IPS-18c (cell line): Measurements from ENCODE around the gene AFF4.
A peak's percentile ranks its signal among the peaks of the same experiment; 100 is the strongest.
"Not testable (repeated sequence)": the region's sequence is repeated elsewhere in the genome, so short reads cannot be mapped to it uniquely, and the experiment has no call there.

Experiments
- H3K4me3 ChIP-seq: 2 replicates; pipeline ENCODE4 v1.7.0; 2013; ENCODE audit warnings: low read depth, mild to moderate bottlenecking, low read length, moderate library complexity; ENCODE audit not compliant: insufficient read depth
- H3K9me3 ChIP-seq: one replicate; pipeline ENCODE4 v1.6.1; 2013; ENCODE audit warnings: mild to moderate bottlenecking, low read length, moderate library complexity; ENCODE audit not compliant: control insufficient read depth, insufficient read depth

The AFF4 gene

DNA sequence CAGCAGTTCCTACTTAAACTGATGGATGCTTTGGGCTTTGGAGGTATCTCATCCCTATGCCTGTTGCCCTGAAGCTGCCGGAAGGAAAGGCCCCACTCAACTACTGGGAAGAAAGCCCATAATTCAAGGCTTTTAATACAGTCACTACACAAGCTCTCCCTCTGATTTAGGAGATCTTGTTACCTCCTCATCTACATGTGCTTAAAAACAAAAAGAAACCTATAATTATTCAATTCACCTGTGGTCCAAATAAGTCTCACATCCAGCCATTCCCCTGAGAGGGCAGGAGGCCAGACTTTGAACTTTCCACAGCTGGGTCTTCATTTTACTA, 90.7 kb downstream of the AFF4 start:
- H3K9me3 ChIP-seq: no peaks in the 10 kb centered on the region
- no peak overlapping the region for H3K4me3 ChIP-seq

DNA sequence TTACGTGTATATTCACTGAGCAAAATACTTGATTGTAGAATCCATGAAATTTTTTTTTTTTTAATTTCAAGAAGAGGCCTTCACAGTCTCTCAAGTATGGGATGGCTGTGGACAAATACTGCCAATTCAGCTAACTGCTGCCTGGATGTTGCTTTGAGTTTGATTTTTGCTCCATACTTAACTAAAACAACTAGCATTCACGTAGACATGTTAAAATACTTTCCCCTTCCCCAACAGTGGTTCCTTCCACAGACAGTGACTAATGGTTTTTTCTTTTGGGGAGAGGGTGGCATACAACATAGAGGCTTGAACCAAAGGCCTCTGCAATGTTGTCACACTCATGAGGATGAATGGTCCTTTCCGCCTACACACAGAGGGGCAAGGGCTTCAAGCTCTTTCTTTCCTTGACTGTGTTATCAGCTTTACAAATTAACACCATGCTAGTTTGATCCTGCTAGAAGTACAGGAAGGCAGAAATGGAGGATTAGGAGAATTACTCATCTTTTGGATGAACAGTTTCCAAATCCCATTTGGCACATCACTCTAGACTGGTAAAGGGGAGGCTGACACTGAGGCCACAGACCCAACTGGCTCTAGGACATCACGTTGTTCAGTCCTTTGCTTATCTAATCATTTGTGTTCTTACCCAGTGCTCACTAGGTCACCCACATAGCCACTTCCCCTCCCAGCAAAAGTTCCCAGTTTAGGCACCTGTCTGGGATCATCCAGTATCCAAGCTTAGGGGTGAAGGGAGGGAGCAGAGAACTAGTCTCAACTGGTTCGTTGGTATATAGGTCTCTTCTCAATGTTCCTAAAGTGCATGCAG, 91.8 kb downstream of the AFF4 start:
- Histone ChIP-seq H3K4me3 (no peak overlapping the region), H3K9me3 (no peaks in the 10 kb centered on the region)

DNA sequence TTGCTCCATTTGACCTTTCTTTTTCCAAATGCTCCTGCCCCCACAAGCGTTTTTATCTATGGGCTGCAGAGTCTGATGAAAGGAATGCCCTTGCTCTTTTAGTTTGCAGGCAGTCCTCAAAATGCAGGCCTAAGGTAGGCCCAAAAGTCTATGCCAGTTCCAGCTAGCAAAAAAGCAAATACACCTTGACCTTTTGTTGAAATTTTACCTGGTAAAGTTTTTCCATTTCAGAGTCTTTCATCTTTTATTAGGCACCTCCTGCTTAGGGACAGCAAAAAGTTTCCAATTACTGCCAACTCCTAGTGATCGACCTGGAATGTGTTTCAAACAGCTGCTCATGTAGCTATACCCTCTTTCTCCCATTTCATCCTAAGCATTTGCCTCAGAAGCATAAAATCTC, 92.6 kb downstream of the AFF4 start:
- Histone ChIP-seq H3K9me3 (no peaks in the 10 kb centered on the region), H3K4me3 (no peak overlapping the region)

DNA sequence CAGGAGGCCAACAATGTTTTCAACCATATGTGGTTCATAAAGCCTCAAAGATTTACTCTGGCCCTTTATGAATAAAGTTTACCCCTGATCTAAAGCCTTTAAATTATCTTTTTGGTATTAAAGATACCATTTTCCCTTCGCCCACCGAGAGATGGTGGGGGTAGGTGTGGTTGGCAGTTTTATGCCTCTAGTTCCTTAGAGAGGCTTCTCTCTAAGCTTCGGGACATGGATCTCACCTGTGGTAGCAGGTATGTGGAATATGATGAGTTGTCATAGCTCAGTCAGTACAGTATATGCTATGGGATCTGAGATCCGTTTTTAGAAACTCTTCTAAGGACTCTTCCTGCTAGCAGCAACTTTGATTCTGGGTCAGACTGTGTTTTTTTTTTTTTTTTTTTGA, 94.7 kb downstream of the AFF4 start:
- H3K4me3 ChIP-seq: no peak overlapping the region
- H3K9me3 ChIP-seq: no peaks in the 10 kb centered on the region

DNA sequence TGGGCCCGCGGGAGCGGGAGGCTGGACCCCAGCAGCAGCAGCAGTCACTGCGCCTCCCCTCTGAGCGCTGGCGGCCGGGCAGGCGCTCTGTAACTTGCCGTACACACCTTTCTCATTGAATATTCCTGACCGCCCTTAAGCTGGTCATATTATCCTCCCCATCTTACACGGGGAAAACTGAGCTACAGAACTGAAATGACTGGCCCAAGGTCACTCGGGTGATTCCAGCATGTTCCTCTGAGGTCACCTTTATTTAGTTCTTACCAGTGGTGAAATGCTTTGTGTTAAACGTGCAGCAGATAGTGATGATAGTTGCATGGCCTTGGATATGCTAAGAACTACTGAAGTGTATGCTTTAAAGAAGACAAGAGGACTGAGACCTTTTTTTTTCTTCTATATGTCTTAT, 96.4 kb downstream of the AFF4 start:
- Histone ChIP-seq H3K9me3 (no peaks in the 10 kb centered on the region), H3K4me3 (peak overlapping the region; percentile 92)

DNA sequence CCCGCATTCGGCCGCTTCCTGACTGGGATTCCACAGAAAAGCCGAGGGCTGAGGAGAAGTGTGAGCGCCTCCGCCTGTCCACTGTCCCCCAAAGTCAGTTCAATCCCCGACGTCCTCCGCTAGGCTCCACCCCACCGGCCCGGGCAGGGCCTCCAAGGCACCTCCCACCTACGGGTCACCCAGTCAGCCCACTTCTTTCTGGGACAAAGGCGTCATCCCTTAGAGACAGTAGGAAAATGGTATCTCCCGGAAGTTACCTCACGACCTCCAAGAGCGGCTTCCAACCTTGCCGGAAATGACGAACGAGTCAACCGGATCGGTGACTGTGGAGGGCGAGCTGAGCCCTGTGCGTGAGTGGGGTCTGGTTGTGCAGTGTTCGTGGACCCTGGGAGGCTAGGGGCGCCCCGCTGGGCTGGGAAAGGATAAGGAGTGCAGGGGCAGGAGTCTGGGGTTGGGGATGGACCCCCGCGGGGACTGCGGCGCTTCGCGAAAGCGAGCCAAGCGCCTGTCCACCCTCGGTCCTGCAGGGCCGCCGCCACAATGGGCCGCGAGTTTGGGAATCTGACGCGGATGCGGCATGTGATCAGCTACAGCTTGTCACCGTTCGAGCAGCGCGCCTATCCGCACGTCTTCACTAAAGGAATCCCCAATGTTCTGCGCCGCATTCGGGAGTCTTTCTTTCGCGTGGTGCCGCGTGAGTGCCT, 96.9 kb downstream of the AFF4 start, which contains the start of the genes GDF9 and UQCRQ:
Gene GDF9, minus strand, starts transcription at position 128 of the 704 bp plus-strand sequence. CDS start 1,936 bp downstream, outside the sequence.
Gene UQCRQ, plus strand, starts transcription at position 301 of the 704 bp plus-strand sequence. Its CDS starts 240 bp downstream, at position 541.
- no peaks in the 10 kb centered on the region for H3K9me3 ChIP-seq

DNA sequence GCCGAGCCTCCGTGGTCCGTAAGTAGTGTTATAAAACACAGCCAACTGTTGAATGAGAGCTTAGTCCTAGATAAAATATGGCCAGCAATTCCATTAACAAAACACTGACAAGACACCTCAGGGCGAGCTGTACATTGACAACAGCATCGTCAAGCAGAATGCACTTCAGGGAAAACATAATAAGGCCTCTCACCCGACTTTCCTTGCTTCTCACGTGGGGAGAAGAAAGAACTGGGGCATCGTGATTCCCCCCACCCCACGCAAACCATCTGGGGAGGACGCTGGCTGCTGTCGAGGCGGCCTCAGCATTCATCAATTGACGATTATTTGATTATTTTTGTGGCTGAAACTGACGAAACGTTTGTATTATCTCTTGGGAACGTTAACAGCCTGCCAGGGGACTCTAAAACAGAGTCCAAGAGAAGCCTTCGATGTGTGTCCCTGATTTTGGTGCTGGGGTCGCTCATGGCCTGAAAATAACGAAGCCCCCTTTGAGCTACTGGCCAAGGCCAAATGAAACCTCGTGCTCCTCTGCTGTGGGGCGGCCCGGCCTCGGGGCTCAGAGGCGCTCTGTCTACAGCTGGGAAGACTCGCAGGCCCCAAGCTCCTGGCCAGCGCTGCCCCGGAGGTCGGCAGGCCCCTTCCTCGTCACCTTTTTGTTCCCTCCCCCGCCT, 97.6 kb downstream of the AFF4 start:
- H3K9me3 ChIP-seq: no peaks in the 10 kb centered on the region
- H3K4me3 ChIP-seq: peak overlapping the region; percentile 92; the same call in 1 of the 2 replicates

More for the DNA sequence above, 96.9 kb downstream of the AFF4 start, which contains the start of the genes GDF9 and UQCRQ:
- peak within 1 kb of the TSS; percentile 92 for H3K4me3 ChIP-seq

DNA sequence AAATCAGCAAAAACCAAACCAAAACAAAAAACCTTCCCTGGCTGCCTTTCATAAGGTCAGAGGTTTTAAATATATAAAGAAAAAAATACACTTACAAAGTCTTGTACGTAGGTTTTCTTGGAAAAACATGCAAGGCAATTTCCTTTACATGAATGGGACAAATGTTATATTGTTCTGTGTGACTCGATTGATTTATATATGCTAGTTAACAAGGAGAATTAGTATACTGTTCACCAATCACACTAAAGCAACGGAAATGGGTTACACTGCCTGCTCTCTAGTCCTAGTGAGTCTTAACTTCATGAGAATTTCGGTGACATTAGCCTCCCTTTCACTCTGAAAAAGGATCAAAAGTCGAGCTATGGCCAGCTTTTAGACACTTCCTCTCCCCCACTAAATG, 102.7 kb downstream of the AFF4 start:
- Histone ChIP-seq H3K4me3 (no peak overlapping the region), H3K9me3 (no peaks in the 10 kb centered on the region)

DNA sequence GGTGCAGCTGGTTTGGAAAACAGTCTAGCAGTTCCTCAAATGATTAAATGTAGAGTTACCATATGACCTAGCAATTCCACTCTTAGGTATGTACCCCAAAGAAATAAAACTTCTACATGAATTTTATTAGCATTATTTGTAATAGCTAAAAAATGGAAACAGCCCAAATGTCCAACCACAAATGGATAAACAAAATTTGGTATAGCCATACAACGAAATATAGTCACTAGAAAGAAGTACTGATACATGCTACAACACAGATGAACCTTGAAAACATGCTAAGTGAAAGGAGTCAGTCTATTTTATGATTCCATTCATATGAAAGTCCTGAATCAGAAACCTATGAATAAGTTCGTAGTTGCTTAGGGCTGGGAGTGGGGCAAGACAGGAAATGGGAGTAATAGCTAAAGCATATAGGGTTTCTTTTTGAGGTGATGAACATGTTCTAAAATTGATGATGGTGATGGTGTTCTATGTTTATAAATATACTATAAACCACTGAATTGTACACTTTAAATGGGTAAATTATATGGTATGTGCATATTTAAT, 103.5 kb downstream of the AFF4 start:
- Histone ChIP-seq H3K9me3 (no peaks in the 10 kb centered on the region), H3K4me3 (no peak overlapping the region)

DNA sequence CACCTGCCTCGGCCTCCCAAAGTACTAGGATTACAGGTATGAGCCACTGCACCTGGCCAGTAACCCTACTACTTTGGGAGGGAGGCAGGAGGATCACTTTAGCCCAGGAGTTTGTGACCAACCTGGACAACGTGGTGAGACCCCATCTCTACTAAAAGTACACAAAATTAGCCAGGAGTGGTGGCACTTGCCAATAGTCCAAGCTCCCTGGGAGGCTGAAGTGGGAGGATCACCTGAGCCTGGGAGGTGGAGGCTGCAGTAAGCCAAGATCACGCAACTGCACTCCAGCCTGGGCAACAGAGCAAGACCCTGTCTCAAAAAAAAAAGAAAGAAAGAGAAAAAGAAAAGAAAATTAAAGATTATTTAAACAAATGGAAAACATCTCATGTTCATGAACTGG, 107.4 kb downstream of the AFF4 start:
- Histone ChIP-seq H3K9me3 (no peaks in the 10 kb centered on the region), H3K4me3 (no peak overlapping the region)

DNA sequence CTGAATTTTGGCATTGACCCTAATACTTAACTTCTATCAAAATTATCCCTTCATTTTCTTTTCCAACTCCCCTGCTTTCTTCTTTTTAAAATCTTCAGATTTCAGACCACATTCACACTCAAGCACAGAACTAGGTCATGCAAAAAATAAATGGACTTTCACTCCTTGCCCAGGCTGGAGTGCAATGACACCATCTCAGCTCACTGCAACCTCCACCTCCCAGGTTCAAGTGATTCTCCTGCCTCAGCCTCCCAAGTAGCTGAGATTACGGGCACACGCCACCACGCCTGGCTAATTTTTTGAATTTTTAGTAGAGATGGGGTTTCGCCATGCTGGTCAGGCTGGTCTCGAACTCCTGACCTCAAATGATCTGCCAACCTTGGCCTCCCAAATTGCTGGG, 108.4 kb downstream of the AFF4 start:
- H3K9me3 ChIP-seq, H3K4me3 ChIP-seq: not testable (repeated sequence)

DNA sequence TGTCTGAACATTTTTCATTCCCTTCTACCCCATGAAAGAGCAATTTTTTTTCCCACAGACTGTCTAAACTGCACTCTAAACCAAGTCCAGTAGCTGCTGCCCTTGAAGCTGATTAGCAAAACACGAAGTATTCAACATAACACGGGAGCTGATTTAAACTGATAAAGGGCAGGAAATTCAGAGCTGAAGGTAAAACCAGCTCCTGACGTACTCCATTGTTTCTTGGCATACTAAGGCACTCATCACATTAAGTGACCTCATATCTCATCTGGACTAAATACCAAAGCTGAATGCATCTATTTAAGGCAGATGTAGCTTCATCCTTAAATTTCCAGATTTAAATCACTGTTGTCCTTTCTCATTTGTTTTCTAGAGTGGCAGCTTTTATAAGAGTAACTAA, 109.1 kb downstream of the AFF4 start:
- no peaks in the 10 kb centered on the region for H3K9me3 ChIP-seq
- no peak overlapping the region for H3K4me3 ChIP-seq

DNA sequence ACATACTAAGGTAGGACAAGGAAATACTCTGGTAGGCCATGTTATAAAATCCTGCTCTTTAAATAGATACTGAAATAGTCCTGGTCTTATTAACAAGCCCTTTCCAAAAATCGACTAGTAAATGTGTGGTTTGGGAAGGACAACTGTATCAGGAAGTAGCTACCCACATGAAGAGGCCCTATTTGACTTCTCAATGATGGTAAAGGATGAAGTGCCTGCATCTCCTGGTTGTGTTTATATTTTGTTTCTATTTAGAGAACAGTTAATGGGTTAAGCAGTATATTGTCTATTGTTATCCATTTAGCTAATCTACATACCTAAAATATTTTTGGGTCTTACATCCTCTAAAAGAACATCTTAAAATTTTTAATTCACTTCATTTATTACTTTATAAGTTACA, 109.6 kb downstream of the AFF4 start:
- Histone ChIP-seq H3K4me3 (no peak overlapping the region), H3K9me3 (no peaks in the 10 kb centered on the region)

DNA sequence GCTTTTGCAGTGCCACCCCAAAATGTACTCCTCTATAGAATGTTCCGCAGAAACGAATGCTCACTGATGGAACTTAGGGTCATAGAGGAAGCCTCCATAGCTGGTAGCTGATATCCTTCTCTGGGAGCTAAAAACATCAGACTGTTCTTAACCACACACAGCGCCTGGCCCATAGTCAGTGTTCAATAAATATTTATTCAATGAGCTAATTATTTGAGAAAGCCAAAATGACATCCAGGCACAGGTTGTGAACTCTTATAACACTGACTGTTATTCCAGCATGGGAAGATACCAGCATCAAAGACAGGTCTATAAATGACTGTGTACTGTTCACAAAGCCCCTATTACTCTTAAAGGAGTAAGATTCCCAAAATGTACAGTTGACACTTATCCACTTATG, 110.1 kb downstream of the AFF4 start:
- Histone ChIP-seq H3K4me3 (no peak overlapping the region), H3K9me3 (no peaks in the 10 kb centered on the region)

DNA sequence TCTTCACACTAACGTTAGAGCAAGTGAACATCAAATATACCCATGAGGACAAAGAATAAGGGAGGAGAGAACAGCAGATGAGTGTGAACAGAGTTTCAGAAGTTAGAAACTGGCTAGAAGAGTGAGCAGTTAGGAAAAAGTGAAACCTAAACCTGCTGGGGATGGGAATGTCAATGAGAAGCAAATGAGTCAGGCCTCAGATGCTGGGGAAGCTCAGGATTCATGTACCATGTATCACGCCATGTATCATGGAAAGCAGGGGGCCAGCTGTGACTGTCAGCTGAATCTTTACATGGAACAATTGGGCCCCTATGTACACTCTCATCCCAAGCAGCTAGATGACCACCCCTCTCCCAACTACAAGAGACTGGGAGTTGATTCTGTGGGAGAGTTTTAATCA, 113.4 kb downstream of the AFF4 start:
- Histone ChIP-seq H3K4me3 (no peak overlapping the region), H3K9me3 (no peaks in the 10 kb centered on the region)

DNA sequence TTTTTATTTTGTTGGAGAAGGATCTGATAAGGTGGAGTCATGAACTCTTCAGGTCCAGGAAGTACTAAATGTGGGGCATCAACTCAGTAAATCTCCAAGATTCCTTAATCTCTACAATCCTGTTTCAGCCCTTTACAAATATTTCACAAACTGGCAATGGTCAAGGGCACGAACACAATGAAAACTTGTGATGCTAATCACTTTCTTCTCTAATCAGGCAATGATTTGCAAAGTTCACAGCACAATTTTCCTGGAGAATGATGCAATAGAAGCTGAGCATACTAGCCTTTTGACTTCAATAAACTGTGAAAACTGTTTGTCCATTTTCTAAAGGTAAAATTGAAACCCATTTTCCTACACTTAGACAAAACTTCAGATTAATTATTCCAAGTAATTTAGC, 114.1 kb downstream of the AFF4 start:
- H3K4me3 ChIP-seq: no peak overlapping the region

DNA sequence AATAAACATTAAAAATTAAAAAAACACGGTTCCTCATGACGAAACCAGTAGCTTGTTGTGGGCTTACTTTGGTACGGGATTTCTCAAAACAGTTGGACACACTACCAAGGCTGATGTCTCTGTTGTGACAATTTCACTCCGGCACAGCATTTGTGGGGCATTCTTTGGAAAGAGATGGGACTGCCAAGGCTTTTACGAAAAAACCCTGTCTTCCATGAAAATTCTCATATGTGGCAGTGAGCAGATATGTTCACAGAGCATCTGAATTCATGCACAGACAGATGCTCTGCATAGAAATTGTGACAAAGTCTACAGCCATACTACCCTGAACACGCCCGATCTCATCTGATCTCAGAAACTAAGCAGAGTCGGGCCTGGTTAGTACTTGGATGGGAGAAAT, 115.2 kb downstream of the AFF4 start:
- H3K9me3 ChIP-seq: no peaks in the 10 kb centered on the region
- H3K4me3 ChIP-seq: no peak overlapping the region

More for the DNA sequence above, 114.1 kb downstream of the AFF4 start:
- no peaks in the 10 kb centered on the region for H3K9me3 ChIP-seq
